ENCODE data around the gene CUL5.

GRCh38 chr11:107999759-108000455 lies 8.8 kb upstream of the CUL5 start:
- TF ChIP-seq EZH2 (IDR thresholded peaks at IDR 0.05; ENCODE audit: insufficient read depth, poor library complexity, severe bottlenecking) (no peak), EZH2phosphoT487 (IDR thresholded peaks at IDR 0.05; ENCODE audit: insufficient read depth, low read depth) (no peak)

All from GM23248 (cell line).